K562 (cell line): ENCODE data around the gene TIGD7. TPM values are rescaled to one million over a fixed set of nuclear protein-coding genes. Genes with fewer than 3 reads are reported as not detected.

Experiments used
- ADNP ChIP-seq: fragments of 200-800 bp; sonication (Bioruptor generic); IDR thresholded peaks from 2 replicates; pipeline ENCODE4 v1.6.1; 2016; ENCODE audit warnings: missing genetic modification characterization, missing compliant biosample characterization
- CTBP1 ChIP-seq: fragments of 450-650 bp; IDR thresholded peaks from 2 replicates; pipeline ENCODE4 v1.6.1; 2016; ENCODE audit warnings: borderline replicate concordance
- LEF1 ChIP-seq: fragments of 450-650 bp; IDR thresholded peaks from 2 replicates; pipeline ENCODE4 v1.6.1; 2016; ENCODE audit warnings: mild to moderate bottlenecking
- RBBP5 ChIP-seq: fragments of 200-600 bp; sonication (generic); IDR thresholded peaks from 2 replicates; pipeline ENCODE4 v1.6.1; 2012; ENCODE audit warnings: borderline replicate concordance, mild to moderate bottlenecking, low read length, control low read depth, inconsistent platforms; ENCODE audit not compliant: insufficient read depth, poor library complexity, severe bottlenecking
- TEAD2 ChIP-seq: fragments of 450-650 bp; IDR thresholded peaks from 2 replicates; pipeline ENCODE4 v1.6.1; 2016; ENCODE audit warnings: missing genetic modification characterization, control low read depth, missing compliant biosample characterization
- ZNF24 ChIP-seq: fragments of 450-650 bp; IDR thresholded peaks from 2 replicates; pipeline ENCODE4 v1.6.1; 2016
- ZNF584 ChIP-seq: fragments of 200-800 bp; sonication (Bioruptor generic); IDR thresholded peaks from 2 replicates; pipeline ENCODE4 v1.6.1; 2016; ENCODE audit warnings: low read depth, mild to moderate bottlenecking, missing genetic modification characterization, missing compliant biosample characterization
- polyA plus RNA-seq, 8 experiments: library from polyadenylated mRNA; depleted of rRNA in 4 of 8; stranded (reverse) in 5 of 8; unstranded in 3 of 8; fragments of >200 nt; fragmentation: Nextera tagmentation in 2 of 8; fragmentation: Illumina TruSeq in 1 of 8; extraction: Ambion mirVana in 2 of 8; extraction: Trizol in 1 of 8; gene quantifications; 2 replicates each; pipeline versions ENCODE4 v1.2.1 to v1.2.3, GENCODE V29; 2011 to 2014; ENCODE audit warnings: inconsistent platforms in 1 of 8, missing spikeins in 1 of 8
- total RNA-seq, 7 experiments: library from RNA; depleted of rRNA in 6 of 7; stranded (reverse); fragments of >200 nt in 6 of 7; fragmentation: Illumina TruSeq in 2 of 7; extraction: Trizol in 2 of 7; gene quantifications; 2 replicates each; pipeline versions ENCODE4 v1.2.1 to v1.2.3, GENCODE V29; 2011 to 2021; ENCODE audit warnings: low replicate concordance in 1 of 7
- TF ChIP-seq, protein P1 (sequence below): fragments of 250-450 bp; sonication (Bioruptor Pico); IDR thresholded peaks from 2 replicates; pipeline ENCODE4 v1.4.0; 2020
- TF ChIP-seq, protein P2 (sequence below): fragments of 450-650 bp; IDR thresholded peaks from 2 replicates; pipeline ENCODE4 v1.6.1; 2017; ENCODE audit warnings: mild to moderate bottlenecking, moderate library complexity
- TF ChIP-seq, protein P3 (sequence below), 2 experiments: fragments of 450-650 bp; formaldehyde crosslinking in 1 of 2; IDR thresholded peaks; 2 replicates each; pipeline versions ENCODE4 v1.4.0 to v1.6.1; 2014 to 2020; ENCODE audit warnings: mild to moderate bottlenecking in 2 of 2, borderline replicate concordance in 1 of 2, low read depth in 1 of 2

The TIGD7 gene
- total and polyA plus RNA-seq, 9 of the 15 experiments (the other 6 are each of a cell fraction or from before 2014, with no cell fraction given): 0.84 to 10.7 (median 6.7) TPM

DNA sequence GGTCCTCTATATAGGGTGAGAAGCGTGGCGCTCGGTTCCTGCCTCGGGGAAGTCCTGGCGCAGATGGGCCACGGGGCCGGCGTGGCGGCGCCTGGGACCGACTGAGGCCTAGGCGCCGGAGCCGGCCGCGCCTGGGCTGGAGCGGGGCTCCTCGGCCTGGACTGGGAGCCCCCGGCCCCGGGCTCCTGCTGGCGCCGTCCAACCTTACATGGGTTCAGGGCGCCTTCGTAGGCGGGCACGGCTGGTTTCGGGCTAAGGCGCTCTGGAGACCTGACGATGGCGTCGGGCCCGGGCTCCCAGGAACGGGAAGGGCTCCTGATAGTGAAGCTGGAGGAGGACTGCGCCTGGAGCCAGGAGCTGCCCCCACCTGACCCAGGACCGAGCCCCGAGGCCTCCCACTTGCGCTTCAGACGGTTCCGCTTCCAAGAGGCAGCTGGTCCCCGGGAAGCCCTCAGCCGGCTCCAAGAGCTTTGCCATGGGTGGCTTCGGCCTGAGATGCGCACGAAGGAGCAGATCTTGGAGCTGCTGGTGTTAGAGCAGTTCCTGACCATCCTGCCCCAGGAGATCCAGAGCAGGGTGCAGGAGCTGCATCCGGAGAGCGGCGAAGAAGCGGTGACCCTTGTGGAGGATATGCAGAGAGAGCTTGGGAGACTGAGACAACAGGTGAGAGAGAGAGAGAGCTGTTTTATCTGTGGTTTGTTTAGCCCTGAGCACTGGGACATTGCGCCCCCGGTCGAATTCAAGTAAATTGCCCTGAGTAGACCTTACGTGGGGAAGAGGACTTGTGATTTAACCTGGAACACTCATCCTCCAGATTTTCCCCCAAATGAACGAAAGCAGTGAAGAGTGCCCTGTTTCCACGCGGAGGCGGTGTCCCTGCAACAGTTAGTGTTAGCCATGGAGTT lies 21.4 kb downstream of the TIGD7 start (continued):
- TF ChIP-seq, protein P1, sequence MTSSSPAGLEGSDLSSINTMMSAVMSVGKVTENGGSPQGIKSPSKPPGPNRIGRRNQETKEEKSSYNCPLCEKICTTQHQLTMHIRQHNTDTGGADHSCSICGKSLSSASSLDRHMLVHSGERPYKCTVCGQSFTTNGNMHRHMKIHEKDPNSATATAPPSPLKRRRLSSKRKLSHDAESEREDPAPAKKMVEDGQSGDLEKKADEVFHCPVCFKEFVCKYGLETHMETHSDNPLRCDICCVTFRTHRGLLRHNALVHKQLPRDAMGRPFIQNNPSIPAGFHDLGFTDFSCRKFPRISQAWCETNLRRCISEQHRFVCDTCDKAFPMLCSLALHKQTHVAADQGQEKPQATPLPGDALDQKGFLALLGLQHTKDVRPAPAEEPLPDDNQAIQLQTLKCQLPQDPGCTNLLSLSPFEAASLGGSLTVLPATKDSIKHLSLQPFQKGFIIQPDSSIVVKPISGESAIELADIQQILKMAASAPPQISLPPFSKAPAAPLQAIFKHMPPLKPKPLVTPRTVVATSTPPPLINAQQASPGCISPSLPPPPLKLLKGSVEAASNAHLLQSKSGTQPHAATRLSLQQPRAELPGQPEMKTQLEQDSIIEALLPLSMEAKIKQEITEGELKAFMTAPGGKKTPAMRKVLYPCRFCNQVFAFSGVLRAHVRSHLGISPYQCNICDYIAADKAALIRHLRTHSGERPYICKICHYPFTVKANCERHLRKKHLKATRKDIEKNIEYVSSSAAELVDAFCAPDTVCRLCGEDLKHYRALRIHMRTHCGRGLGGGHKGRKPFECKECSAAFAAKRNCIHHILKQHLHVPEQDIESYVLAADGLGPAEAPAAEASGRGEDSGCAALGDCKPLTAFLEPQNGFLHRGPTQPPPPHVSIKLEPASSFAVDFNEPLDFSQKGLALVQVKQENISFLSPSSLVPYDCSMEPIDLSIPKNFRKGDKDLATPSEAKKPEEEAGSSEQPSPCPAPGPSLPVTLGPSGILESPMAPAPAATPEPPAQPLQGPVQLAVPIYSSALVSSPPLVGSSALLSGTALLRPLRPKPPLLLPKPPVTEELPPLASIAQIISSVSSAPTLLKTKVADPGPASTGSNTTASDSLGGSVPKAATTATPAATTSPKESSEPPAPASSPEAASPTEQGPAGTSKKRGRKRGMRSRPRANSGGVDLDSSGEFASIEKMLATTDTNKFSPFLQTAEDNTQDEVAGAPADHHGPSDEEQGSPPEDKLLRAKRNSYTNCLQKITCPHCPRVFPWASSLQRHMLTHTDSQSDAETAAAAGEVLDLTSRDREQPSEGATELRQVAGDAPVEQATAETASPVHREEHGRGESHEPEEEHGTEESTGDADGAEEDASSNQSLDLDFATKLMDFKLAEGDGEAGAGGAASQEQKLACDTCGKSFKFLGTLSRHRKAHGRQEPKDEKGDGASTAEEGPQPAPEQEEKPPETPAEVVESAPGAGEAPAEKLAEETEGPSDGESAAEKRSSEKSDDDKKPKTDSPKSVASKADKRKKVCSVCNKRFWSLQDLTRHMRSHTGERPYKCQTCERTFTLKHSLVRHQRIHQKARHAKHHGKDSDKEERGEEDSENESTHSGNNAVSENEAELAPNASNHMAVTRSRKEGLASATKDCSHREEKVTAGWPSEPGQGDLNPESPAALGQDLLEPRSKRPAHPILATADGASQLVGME (CRISPR knock-in tag): peak; percentile 84; the same call in 1 of the 2 replicates
- TF ChIP-seq, protein P2, sequence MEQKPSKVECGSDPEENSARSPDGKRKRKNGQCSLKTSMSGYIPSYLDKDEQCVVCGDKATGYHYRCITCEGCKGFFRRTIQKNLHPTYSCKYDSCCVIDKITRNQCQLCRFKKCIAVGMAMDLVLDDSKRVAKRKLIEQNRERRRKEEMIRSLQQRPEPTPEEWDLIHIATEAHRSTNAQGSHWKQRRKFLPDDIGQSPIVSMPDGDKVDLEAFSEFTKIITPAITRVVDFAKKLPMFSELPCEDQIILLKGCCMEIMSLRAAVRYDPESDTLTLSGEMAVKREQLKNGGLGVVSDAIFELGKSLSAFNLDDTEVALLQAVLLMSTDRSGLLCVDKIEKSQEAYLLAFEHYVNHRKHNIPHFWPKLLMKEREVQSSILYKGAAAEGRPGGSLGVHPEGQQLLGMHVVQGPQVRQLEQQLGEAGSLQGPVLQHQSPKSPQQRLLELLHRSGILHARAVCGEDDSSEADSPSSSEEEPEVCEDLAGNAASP: no peak
- TF ChIP-seq CTBP1 (no peak), LEF1 (no peak), ZNF584 (no peak), ADNP (tag) (no peak), ZNF24 (no peak), RBBP5 (peak; percentile 36), TEAD2 (tag) (no peak)
- TF ChIP-seq, protein P3, sequence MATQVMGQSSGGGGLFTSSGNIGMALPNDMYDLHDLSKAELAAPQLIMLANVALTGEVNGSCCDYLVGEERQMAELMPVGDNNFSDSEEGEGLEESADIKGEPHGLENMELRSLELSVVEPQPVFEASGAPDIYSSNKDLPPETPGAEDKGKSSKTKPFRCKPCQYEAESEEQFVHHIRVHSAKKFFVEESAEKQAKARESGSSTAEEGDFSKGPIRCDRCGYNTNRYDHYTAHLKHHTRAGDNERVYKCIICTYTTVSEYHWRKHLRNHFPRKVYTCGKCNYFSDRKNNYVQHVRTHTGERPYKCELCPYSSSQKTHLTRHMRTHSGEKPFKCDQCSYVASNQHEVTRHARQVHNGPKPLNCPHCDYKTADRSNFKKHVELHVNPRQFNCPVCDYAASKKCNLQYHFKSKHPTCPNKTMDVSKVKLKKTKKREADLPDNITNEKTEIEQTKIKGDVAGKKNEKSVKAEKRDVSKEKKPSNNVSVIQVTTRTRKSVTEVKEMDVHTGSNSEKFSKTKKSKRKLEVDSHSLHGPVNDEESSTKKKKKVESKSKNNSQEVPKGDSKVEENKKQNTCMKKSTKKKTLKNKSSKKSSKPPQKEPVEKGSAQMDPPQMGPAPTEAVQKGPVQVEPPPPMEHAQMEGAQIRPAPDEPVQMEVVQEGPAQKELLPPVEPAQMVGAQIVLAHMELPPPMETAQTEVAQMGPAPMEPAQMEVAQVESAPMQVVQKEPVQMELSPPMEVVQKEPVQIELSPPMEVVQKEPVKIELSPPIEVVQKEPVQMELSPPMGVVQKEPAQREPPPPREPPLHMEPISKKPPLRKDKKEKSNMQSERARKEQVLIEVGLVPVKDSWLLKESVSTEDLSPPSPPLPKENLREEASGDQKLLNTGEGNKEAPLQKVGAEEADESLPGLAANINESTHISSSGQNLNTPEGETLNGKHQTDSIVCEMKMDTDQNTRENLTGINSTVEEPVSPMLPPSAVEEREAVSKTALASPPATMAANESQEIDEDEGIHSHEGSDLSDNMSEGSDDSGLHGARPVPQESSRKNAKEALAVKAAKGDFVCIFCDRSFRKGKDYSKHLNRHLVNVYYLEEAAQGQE (IDR thresholded peaks at IDR 0.05; ENCODE audit: borderline replicate concordance): no peak
- TF ChIP-seq, protein P3 (CRISPR knock-in tag; IDR thresholded peaks at IDR 0.05; ENCODE audit: low read depth): no peak
